HG03521 (cell line): ENCODE measurements around the gene IAH1.
A peak's percentile ranks its signal among the peaks of the same experiment; 100 is the strongest.
"Not testable (repeated sequence)": the region's sequence is repeated elsewhere in the genome, so short reads cannot be mapped to it uniquely, and the experiment has no call there.

Experiments used
- ATAC-seq: cut with Tn5 transposase; IDR thresholded peaks from one replicate; pipeline ENCODE4 v1.9.1; 2021; ENCODE audit warnings: mild to moderate bottlenecking, moderate library complexity; ENCODE audit not compliant: unreplicated experiment

The IAH1 gene

DNA sequence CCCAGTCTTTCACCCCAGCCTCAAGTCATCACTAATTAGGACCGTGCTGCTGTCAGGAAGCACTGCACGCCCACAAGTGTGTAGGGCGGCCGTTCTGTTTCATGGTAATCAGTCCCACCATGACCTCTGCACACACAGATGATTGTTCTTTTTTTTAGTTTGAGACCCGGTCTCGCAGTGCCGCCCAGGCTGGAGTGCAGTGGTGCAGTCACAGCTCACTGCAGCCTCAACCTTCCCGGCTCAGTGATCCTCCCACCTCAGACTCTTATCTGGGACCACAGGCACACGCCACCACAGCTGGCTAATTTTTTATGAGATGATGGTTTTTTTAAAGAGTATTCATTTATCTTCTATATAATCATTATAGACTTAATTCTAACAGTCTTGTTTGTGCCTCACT is 1.8 kb upstream of the IAH1 start:
- ATAC-seq = no peak

DNA sequence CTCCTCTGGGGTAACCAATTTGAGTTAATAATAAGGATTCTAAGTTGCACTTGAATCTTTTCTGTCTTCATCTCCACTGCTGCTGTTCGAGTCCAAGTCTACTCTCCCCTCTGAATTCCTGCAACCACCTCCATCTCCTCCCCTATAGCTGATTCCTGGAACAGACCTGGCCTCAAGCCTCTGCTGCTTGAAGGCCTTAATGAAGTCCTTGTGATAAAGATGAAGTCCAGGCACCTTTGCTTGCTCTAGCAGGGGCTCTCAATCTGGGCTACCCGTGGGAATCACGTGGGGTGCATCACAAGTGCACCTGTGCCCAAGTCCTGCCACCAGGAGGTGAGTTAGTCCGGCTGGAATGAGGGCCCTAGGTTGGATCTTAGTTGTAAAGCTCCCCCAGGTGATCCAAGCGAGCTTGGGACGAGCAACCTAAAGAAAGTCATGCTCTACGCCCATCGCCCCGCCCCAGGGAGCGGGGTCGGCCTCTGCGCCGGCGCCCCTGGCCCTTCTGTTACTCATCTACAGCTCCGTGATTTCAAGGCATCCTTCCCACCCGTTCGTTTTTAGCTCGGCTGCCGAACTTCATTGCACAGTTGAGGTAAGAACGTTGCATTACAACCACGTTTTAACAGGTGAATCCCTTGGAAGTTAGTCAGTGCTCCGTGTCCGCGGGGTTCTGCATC is 905 bp upstream of the IAH1 start:
- no peak for ATAC-seq

DNA sequence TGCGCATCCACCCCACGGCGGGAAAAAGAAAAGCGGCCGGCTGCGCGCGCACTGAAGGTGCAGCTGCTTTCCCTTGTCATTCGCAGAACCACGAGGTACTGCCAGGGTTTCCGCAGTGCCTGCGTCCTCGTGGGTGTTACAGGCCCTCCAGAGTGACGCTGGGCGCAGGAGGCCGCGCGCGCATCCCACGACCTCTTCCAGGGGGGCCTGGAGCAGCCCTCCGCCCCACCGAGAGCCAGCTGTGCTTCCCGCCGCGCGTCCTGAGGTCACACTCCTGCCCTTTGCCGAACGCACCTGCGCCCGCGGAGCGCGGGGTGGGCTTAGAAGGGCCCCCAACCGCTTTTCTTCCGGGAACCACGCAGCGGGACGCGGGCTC is 378 bp upstream of the IAH1 start:
- peak; percentile 26 for ATAC-seq

DNA sequence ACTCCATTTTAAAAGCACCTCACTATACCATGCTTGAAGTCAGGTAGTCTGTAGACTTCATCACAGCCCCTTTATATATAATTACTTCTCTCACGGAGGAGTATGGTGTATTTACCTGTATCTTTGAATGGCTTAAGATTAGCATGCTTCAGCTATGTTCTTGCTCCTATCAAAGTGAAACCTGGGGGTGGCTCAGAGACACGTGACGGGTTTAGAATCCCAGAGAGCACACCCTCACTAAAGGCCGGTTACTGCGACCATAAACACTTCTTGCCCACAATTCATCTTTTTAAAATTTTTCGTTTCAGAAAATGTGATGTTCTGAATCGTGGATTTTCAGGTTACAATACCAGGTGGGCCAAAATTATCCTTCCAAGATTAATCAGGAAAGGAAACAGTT is 3.6 kb downstream of the IAH1 start:
- no peak for ATAC-seq

DNA sequence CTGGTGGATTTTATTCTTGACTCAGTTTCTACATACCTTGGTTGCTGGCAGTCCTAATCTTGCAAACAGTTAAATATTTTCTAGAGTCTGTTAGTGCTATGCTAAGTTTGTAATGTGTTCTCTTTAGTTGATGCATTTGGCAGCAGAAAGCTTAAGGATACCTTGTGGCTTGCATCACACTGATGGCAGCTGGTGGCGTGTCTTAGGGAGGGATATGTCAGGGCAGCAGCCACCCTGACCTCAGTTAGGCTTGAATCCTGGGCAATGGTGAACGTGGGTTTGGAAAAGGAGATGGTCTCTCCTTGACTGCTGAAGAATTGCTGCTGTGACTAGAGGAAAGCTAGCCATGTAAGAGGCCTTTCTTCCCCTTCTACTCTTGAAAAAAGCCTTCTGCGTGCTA is 4.2 kb downstream of the IAH1 start:
- no peak for ATAC-seq

DNA sequence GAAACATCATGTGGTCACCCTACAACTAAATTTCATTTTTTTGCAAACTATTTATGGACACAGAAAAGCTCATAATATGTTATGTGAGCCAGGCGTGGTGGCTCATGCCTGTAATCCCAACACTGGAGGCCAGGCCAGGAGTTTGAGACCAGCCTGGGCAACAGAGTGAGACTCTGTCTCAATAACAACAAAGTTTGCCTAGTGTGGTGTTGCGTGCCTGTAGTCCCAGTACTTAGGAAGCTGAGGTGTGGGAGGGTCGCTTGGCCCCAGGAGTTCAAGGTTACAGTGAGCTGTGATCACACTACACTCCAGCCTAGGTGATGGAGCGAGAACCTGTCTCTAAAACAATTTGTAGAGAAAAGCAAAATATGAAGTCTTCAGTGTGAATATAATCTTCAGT is 5.8 kb downstream of the IAH1 start:
- no peak for ATAC-seq

DNA sequence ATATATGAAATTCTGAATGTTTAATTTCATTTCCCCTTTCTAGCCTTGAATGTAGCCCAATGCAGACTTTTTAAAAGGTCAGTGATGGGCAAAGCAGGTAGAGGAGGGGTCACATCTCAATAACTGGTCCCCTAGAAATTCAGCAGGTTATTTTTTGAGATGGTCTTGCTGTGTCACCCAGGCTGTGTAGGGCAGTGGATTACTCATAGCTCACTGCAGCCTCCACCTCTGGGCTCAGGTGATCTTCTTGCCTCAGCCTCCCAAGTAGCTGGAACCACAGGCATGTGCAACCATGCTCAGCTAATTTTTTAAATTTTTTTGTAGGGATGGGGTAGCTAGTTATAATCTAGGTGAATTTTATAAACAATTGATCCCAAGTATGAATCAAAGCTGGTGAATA is 8.8 kb downstream of the IAH1 start:
- no peak for ATAC-seq

DNA sequence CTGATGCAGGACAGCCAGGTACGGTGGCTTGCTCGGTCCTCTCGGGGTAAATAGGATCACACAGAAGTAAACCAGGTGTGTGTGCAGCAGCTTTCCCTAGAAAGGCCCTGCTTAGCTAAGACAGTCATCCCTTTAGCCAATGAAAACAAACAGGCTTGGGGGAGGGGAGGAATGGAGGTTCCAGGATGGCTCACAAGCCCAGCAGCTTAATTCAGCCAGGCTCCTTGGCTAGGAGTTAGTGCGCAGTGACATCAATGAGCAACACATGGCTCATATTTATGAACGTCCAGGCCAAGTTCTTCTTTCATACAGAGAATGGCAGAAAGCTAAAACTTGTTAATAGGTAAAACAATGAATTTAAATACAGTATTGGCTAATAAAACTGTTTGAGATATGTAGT is 10.2 kb downstream of the IAH1 start:
- no peak for ATAC-seq

DNA sequence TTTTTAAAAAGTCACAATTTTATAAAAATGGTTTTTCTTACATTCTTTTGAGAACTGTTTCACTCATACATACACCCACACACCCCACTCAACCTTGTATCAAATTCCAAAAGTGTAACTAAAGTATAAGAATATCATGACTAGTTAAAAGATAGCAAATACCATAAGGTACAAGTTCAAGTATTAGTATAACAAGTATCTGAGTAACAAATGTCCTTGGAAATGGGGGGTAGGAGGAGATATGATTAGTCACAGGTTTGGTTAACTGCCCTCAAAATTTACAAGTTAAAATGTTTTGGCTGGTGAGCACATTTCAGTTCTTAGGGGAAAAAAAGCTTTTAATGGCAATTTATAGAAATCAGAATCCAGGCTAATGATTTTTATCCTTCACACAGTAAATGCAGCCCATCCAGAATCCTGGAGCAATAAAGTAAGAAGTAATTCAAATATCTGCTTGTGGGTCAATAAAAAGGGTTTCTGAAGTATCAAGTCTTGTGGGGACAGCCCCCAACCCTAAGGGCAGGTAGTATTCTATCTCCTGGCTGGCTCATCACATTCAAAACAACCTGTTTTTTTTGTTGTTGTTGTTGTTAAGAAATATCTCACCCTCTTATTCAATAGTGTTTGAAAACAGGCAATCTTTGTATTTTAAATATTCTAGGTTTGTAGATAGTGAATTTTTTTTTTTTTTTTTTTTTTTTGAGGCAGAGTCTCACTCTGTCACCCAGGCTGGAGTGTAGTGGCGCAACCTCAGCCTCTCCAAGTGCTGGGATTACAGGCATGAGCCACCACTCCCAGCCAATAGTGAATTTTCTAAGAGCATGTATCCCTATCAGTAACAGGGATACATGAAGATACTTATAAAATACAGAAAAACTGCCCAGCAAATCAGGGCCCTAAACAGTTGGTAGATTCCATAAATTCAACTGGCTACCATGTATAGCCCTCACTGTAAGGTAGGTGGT is 14.5 kb downstream of the IAH1 start:
- ATAC-seq = no peak

DNA sequence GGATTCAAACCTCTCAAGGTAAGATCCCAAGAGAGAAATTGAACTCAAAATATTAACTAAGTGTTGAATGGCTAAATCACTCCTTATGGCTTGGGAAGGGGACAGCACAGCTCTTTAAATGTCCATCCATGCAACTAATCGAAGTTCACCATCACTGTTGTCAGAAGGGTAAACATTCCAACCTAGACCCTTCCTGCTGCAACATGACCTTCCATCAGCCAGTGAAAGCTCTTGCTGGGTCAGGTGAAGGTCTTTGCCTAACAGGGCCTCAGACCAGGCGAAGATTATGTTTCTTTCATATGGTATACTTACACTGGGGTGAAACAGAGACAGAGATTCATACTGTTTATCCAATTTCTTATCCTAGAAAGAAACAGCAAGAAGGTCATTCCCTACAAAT is 16.4 kb downstream of the IAH1 start:
- ATAC-seq = no peak

DNA sequence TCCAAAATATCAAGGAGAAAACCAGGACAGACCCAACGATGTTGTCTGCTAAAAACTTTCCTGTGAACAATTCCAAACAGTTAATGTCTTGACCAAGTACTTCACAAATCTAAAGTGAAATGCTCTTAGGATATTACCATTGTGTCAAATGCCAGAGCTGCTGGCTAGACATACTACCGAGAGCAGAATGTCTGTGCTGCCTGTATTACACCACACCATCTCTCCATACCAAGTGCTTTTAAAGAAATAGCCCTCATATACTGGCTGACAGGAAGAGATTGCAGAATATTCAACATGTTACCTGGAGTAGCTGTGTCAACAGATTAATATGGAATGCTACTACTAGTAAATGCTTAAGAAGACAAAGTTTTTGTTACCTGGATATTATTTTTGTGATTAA is 18.6 kb downstream of the IAH1 start:
- no peak for ATAC-seq

DNA sequence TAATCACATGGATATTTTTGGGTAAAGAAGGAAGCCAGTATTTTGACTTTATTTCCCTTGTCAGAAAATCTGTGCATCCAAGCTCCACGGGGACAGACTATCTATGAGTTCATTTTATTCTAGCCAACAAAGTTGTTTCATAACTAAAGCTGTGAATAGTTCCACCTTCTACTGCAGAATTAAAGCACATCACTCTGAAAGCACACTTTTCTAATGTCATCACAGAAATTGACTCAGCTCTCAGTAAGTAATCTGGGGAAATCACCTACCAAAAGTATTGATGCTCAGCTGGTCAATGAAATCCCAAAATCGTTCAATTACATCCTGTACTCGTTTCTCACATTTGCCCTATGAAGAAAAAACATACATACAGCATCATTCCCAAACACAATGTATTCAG is 19.1 kb downstream of the IAH1 start:
- no peak for ATAC-seq

DNA sequence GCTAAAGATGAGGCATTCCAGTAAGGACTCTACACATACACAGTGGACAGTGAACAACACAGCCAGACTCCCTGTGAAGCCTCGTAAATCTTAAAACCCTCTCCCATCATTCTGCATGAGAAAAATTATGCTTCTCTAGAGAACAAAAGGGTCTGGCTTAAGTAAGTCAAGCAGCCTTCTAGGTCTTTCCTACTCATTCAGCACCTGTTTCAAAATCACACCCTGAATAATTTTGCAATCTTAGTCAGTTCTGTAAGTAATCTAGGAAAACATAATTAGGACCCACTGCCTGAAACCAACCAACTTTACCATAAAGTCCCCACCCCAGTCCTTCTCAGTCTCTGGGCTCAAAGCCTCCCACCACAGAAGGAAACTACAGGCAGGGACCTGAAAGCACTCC is 19.7 kb downstream of the IAH1 start:
- ATAC-seq = no peak

DNA sequence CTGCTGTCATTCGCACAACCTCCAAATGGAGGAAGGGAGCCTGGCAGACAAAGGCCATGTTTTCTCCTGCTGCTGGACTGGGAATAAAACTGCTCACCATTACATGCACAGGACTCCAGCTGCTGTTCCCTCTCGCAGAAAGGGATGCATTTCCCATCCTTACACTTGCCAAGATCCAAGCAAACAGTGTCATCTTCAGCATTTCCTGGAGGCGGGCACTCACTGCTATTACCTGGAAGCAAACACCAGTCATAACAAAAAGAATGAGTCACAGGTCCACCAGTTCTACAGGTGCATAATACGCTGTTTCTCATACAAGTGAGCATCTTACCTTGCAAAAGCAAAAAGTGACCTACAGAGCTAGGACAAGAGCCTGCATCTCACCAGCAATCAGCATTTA is 22.7 kb downstream of the IAH1 start:
- no peak for ATAC-seq

DNA sequence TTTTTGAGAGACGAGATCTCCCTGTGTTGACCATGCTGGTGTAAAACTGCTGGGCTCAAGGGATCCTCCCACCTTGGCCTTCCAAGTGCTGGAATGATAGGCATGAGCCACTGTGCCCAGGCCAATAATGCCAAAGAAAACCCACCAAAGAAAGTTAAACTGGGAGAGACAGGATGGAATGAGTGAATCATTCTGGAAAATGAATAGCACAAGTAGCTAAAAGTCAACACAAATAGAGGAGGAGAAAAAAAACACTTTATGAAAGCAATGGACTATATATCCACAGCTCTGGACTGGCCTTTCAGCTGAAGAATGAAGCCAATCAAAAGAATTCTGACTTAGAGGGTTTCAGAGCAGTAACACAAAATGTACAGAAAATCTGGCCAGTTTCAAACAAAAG is 23.9 kb downstream of the IAH1 start:
- ATAC-seq = no peak

DNA sequence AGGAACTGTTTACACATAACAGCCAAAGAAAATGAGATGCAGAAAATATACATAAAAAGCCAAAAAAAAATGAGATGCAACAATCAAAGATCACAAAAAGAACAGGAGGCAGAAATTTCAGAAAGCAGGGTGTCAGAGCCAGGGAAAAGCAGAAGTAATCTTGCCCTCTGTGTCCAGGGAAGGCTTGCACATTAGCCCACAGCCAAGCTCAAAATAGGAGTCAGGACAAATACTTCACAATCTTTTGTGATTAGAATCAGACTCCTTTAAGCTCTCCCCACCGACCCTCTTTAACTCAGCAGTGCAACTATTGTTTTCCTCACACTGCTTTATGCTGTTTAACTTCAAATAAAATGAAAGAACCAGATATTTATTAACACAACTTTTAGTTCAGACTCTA is 34.6 kb downstream of the IAH1 start:
- ATAC-seq = no peak

DNA sequence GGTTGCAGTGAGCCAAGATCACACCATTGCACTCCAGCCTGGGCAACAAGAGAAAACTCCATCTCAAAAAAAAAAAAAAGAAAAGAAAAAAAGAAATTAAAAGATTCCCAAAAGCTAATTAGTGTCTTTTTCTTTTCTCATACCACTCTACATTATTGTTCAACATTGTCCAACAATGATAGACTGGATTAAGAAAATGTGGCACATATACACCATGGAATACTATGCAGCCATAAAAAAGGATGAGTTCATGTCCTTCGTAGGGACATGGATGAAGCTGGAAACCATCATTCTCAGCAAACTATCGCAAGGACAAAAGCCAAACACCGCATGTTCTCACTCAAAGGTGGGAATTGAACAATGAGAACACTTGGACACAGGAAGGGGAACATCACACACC is 39.6 kb downstream of the IAH1 start:
- ATAC-seq = not testable (repeated sequence)

DNA sequence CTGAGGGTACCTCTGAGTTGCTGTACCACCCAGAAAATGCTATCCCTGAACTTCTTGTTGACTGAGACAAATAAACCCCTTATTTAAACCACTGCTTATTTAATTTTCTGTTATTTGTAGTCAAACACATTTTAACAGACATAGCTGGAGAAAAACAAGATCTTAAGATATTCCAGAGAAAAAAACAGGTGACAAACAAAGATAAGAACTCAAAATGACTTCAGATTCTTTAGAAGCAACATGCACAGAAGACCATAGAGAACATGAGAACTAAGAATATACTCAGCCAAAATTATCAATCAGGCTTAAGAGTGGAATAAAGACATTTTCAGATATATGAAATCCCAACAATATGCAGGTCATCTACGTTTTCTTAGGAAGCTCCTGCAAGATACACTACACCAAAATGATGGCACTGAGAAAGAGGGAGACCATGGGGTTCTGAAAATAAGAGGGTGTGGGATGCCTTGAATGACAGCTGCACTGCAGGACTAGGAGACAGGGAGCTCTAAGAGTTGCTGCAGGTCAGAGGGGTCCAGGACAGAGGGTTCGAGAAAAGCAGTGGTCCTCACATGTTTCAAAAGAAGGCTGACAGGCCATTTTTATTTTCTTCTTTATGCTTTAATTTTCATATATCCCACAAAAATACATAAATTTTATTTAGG is 42.9 kb downstream of the IAH1 start:
- no peak for ATAC-seq

DNA sequence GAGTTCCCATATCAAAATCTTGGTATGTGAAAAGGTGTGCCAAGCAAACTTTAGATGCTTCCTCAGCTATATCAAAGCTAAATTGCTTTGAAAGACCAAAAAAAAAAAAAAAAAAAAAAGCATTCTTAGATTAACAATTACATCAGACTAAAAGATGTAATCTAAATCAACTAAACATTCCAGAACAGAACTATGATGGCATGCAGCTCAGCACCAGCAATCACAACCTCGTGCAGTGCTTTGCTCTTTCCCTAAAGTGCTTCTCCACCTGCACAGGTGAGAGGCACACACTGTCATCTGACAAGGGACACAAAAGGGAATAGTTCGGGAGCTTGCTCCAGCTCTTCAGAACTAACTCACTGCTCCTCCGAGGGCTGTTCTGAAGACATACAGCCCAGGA is 43.8 kb downstream of the IAH1 start:
- ATAC-seq = no peak

DNA sequence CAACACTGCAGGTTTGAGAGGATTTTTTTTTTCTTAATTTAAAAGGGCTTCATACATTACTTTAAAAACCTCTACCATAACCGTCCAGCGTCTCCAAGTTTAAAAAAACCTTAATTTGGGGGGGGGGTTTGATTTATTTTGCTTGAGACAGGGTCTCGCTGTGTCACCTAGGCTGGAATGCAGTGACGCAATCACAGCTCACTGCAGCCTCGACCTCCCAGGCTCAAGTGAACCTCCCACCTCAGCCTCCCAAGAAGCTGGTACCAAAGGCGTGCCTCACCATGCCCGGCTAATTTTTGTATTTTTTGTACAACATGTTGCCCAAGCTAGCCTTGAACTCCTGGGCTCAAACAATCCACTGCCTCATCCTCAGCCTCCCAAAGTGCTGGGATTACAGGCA is 44.4 kb downstream of the IAH1 start:
- no peak for ATAC-seq

DNA sequence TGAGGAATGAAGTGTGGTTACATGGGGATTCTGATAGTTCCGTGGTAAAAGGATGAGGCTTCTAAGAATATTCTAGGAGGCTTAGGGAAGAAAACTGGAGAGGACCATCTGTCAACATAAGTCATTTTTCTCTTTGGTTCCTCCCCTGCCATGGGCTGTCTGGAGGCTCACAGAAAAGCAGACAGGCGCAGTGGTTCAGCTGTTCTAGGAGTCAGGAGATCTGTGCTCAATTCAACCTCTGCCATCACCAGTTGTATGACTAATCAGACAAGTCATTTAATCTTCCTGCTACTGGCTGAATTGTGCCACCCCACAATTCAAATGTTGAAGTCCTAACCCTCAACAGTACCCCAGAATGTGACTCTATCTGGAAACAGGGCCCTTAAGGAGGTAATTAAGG is 44.9 kb downstream of the IAH1 start:
- no peak for ATAC-seq

DNA sequence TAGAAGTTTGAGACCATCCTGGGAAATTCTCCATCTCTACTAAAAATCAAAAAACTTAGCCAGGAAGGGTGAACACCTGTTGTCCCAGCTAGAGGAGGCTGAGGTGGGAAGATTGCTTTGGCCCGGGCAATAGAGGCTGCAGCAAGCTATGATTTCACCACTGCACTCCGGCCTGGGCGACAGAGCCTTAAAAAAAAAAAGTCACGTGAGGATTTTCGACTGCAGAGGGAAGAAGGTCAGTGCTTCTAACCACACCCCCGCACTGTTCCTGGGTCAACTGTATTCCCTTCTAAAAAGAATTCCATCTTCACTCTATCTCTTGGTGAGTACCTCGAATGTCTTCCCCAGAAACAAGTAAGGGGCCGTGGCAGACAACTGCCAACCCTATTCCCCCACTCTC is 49.9 kb downstream of the IAH1 start:
- no peak for ATAC-seq
